DND-41 (cell line): ENCODE results near the gene ECM1.

Source experiments
- ATAC-seq: fragments of 200-7000 bp; cut with Tn5 transposase; 3 replicates; pipeline ENCODE4 v1.9.1; 2021; ENCODE audit warnings: low read depth; ENCODE audit not compliant: insufficient read depth
- DNase-seq: peaks from one replicate; pipeline ENCODE4 v3.0.0-alpha.2; 2020
- H2AFZ ChIP-seq: 2 replicates; pipeline ENCODE4 v1.6.0; 2012; ENCODE audit warnings: low read depth, low read length
- H3K27ac ChIP-seq: 2 replicates; pipeline ENCODE4 v1.5.1; 2012; ENCODE audit warnings: low read length, inconsistent platforms
- H3K27me3 ChIP-seq: fragments of 200-600 bp; sonication (generic); 2 replicates; pipeline ENCODE4 v1.6.0; 2012; ENCODE audit warnings: low read length, mild to moderate bottlenecking, inconsistent platforms; ENCODE audit not compliant: insufficient read depth, poor library complexity
- H3K36me3 ChIP-seq: 2 replicates; pipeline ENCODE4 v1.5.1; 2012; ENCODE audit warnings: low read length, inconsistent platforms; ENCODE audit not compliant: insufficient read depth
- H3K4me1 ChIP-seq: 2 replicates; pipeline ENCODE4 v1.5.1; 2012; ENCODE audit warnings: mild to moderate bottlenecking, low read length; ENCODE audit not compliant: insufficient read depth
- H3K4me2 ChIP-seq: 2 replicates; pipeline ENCODE4 v1.6.0; 2012; ENCODE audit warnings: mild to moderate bottlenecking, moderate library complexity, low read length, inconsistent platforms; ENCODE audit not compliant: insufficient read depth
- H3K4me3 ChIP-seq, 2 experiments: fragments of 200-600 bp in 1 of 2; shearing (Covaris generic) in 1 of 2; 2 replicates each; pipeline ENCODE4 v1.5.1; 2012 to 2016; ENCODE audit warnings: inconsistent platforms in 2 of 2, low read length in 2 of 2, mild to moderate bottlenecking in 2 of 2, low read depth in 1 of 2, moderate library complexity in 1 of 2
- H3K79me2 ChIP-seq: 2 replicates; pipeline ENCODE4 v1.6.0; 2012; ENCODE audit warnings: low read length, inconsistent platforms; ENCODE audit not compliant: insufficient read depth
- H3K9ac ChIP-seq: 2 replicates; pipeline ENCODE4 v1.6.0; 2012; ENCODE audit warnings: low read depth, mild to moderate bottlenecking, inconsistent platforms, low read length, moderate library complexity
- H3K9me3 ChIP-seq: 2 replicates; pipeline ENCODE4 v1.5.1; 2012; ENCODE audit warnings: low read length, moderate library complexity, mild to moderate bottlenecking, inconsistent platforms; ENCODE audit not compliant: insufficient read depth, severe bottlenecking
- H4K20me1 ChIP-seq: 2 replicates; pipeline ENCODE4 v1.6.0; 2012; ENCODE audit warnings: low read length; ENCODE audit not compliant: insufficient read depth
- CTCF ChIP-seq: IDR thresholded peaks from 2 replicates; pipeline ENCODE4 v1.5.1; 2012; ENCODE audit warnings: borderline replicate concordance, low read length, moderate library complexity, mild to moderate bottlenecking; ENCODE audit not compliant: poor library complexity, severe bottlenecking; ENCODE audit errors: extremely low read depth
- EZH2 ChIP-seq: IDR thresholded peaks from 3 replicates; pipeline ENCODE4 v1.6.1; 2012; ENCODE audit warnings: borderline replicate concordance, low read depth, mild to moderate bottlenecking, moderate library complexity, low read length, inconsistent platforms; ENCODE audit not compliant: severe bottlenecking

ECM1 gene

GRCh38 chr1:150476754-150477153 is 31.2 kb upstream of the ECM1 start:
- Histone ChIP-seq H3K27ac (no peak overlapping the region), H3K9ac (no peak overlapping the region), H3K79me2 (no peaks in the 10 kb centered on the region), H2AFZ (no peak overlapping the region), H3K4me2 (no peak overlapping the region), H4K20me1 (peaks cover 12% of the 10 kb centered on the region; the same call in 1 of the 2 replicates), H3K36me3 (peaks cover 15% of the 10 kb centered on the region), H3K4me3 (no peak overlapping the region), H3K27me3 (no peaks in the 10 kb centered on the region), H3K4me1 (no peaks in the 10 kb centered on the region), H3K9me3 (no peaks in the 10 kb centered on the region)
- DNase-seq (no peak), ATAC-seq (no peak)
- no peak for TF ChIP-seq EZH2
- no peak for TF ChIP-seq CTCF

- DNase-seq: no peak
These were observed 30.6 kb upstream of the ECM1 start for GRCh38 chr1:150477320-150477719.

GRCh38 chr1:150477733-150478132 is 30.2 kb upstream of the ECM1 start:
- ATAC-seq (no peak), DNase-seq (no peak)
- Histone ChIP-seq H3K27me3 (no peaks in the 10 kb centered on the region), H4K20me1 (peaks cover 9% of the 10 kb centered on the region; the same call in 1 of the 2 replicates), H3K4me3 (no peak overlapping the region), H3K9me3 (no peaks in the 10 kb centered on the region), H2AFZ (no peak overlapping the region), H3K4me1 (no peaks in the 10 kb centered on the region), H3K9ac (no peak overlapping the region), H3K27ac (no peak overlapping the region), H3K79me2 (no peaks in the 10 kb centered on the region), H3K36me3 (peaks cover 5% of the 10 kb centered on the region), H3K4me2 (no peak overlapping the region)
- TF ChIP-seq EZH2 (no peak), CTCF (no peak)

More at GRCh38 chr1:150477320-150477719, 30.6 kb upstream of the ECM1 start:
- peaks cover 9% of the 10 kb centered on the region for H3K36me3 ChIP-seq
- H4K20me1 ChIP-seq: peaks cover 12% of the 10 kb centered on the region; the same call in 1 of the 2 replicates
- no peaks in the 10 kb centered on the region for H3K4me1 ChIP-seq
- H3K9ac ChIP-seq: no peak overlapping the region
- no peak overlapping the region for H3K27ac ChIP-seq
- no peaks in the 10 kb centered on the region for H3K9me3 ChIP-seq
- no peaks in the 10 kb centered on the region for H3K79me2 ChIP-seq
- 0 out of 3 replicates have a peak, but pooled peaks have one; percentile 32 for ATAC-seq
- H3K4me2 ChIP-seq: no peak overlapping the region
- no peak for TF ChIP-seq CTCF
- no peak for TF ChIP-seq EZH2
- no peak overlapping the region for H2AFZ ChIP-seq
- no peaks in the 10 kb centered on the region for H3K27me3 ChIP-seq
- H3K4me3 ChIP-seq: no peak overlapping the region

- DNase-seq (no peak), ATAC-seq (no peak)
- no peak overlapping the region for H3K9ac ChIP-seq
- no peak overlapping the region for H2AFZ ChIP-seq
- H4K20me1 ChIP-seq: 0 out of 2 replicates have a peak, but pooled peaks cover 5% of the 10 kb centered on the region
- no peaks in the 10 kb centered on the region for H3K36me3 ChIP-seq
- no peaks in the 10 kb centered on the region for H3K79me2 ChIP-seq
- H3K4me2 ChIP-seq: no peak overlapping the region
- no peak overlapping the region for H3K4me3 ChIP-seq
- H3K27me3 ChIP-seq: no peaks in the 10 kb centered on the region
- H3K9me3 ChIP-seq: no peaks in the 10 kb centered on the region
- H3K27ac ChIP-seq: no peak overlapping the region
- TF ChIP-seq CTCF: no peak
- no peak for TF ChIP-seq EZH2
- no peaks in the 10 kb centered on the region for H3K4me1 ChIP-seq
These were observed 28.5 kb upstream of the ECM1 start for GRCh38 chr1:150479370-150479769.
